DOHH2 (cell line): ENCODE results near the gene CYP2U1.

ENCODE experiments used
- CTCF ChIP-seq: fragments of 200-600 bp; sonication (generic); IDR thresholded peaks from one replicate; pipeline ENCODE4 v1.5.1; 2014; ENCODE audit warnings: antibody characterized with exemption, mild to moderate bottlenecking, low read depth, low read length; ENCODE audit not compliant: poor library complexity, severe bottlenecking
- EZH2phosphoT487 ChIP-seq: fragments of 200-600 bp; sonication (generic); IDR thresholded peaks from 2 replicates; pipeline ENCODE4 v1.6.1; 2017; ENCODE audit warnings: borderline replicate concordance, mild to moderate bottlenecking, antibody characterized with exemption, low read length, moderate library complexity, mixed read lengths

DNA sequence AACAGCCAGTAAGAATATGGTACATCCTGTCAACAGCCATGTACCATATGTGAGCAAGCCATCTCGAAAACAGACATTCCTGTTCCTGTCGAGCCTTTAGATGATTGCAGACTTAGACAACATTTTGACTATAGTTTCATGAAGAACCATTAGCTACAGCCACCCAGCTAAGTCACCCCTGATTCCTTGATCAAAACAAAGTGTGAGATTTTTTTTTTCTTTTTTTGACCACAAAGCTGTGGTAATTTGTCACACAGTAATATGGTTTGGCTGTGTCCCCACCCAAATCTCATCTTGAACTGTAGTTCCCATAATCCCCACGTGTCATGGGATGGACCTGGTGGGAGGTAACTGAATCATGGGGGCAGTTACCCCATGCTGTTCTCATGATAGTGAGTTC lies 43.2 kb downstream of the CYP2U1 start:
- TF ChIP-seq EZH2phosphoT487 (no peak), CTCF (no peak)
